ENCODE results near the gene SCARF1. TPM values are rescaled to one million over a fixed set of nuclear protein-coding genes. Genes with fewer than 3 reads are reported as not detected.

Gene SCARF1
- total RNA-seq, 3 donors from 2014 or later (not counting 1 experiment from before 2014, with no cell fraction given): 0.59 to 3.1 (median 1.0) TPM

GRCh38 chr17:1625053-1625452 is 20.5 kb downstream of the SCARF1 start:
- Histone ChIP-seq H3K27me3 (ENCODE audit: control insufficient read depth, insufficient read depth, low read length) (no peaks in the 10 kb centered on the region), H3K9me3 (ENCODE audit: control insufficient read depth, insufficient read depth, low read length) (no peaks in the 10 kb centered on the region), H3K36me3 (ENCODE audit: control insufficient read depth, insufficient read depth, low read length) (peaks cover 2% of the 10 kb centered on the region), H3K4me3 (ENCODE audit: low read length) (no peak overlapping the region), H3K4me1 (ENCODE audit: control insufficient read depth, insufficient read depth, low read length) (peaks cover 31% of the 10 kb centered on the region), H3K27ac (ENCODE audit: low read length) (no peak overlapping the region)
- Mint-ChIP-seq H3K4me3 (no peak overlapping the region), H3K9me3 (no peaks in the 10 kb centered on the region), H3K27ac (no peak overlapping the region), H3K27me3 (ENCODE audit: low read depth in 2 of 2) (peaks cover under 1 to 20% of the 10 kb centered on the region in 2 donors), H3K36me3 (no peaks in the 10 kb centered on the region), H3K4me1 (peaks cover 11 to 25% of the 10 kb centered on the region in 2 donors)
- DNase-seq (no peak), ATAC-seq (no peak)
- no peak for TF ChIP-seq CTCF (IDR thresholded peaks at IDR 0.05)
- WGBS (ENCODE audit: insufficient coverage): 65% methylated on average over 14 of the region's 14 CpGs
- intact Hi-C loops (cut with micrococcal nuclease): loop anchor here (5.0 kb wide), 1 partner anchor 108 kb away; the partner anchor contains the start of gene INPP5K

DNA sequence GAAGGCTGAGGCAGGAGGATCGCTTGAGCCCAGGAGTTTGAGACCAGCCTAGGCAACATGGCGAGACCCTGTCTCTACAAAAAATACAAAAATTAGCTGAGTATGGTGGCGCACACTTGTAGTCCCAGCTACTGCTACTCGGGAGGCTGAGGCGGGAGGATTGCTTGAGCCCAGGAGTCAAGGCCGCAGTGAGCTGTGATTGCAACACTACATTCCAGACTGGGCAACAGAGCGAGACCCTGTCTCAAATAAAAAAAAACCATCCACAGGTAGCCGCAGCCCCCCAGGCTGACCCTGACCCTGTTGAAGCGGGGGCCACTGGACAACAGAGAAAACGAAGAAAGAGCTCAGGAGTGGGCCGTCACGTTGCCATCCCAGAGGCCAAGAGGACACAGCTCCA is 20.9 kb downstream of the SCARF1 start:
- Mint-ChIP-seq H3K27ac (no peak overlapping the region), H3K4me3 (no peak overlapping the region), H3K4me1 (peaks cover 10 to 21% of the 10 kb centered on the region in 2 donors), H3K9me3 (no peaks in the 10 kb centered on the region), H3K36me3 (no peaks in the 10 kb centered on the region), H3K27me3 (ENCODE audit: low read depth in 2 of 2) (peaks cover 0 to 20% of the 10 kb centered on the region in 2 donors)
- Histone ChIP-seq H3K4me1 (ENCODE audit: control insufficient read depth, insufficient read depth, low read length) (peaks cover 27% of the 10 kb centered on the region), H3K4me3 (ENCODE audit: low read length) (no peak overlapping the region), H3K27me3 (ENCODE audit: control insufficient read depth, insufficient read depth, low read length) (no peaks in the 10 kb centered on the region), H3K36me3 (ENCODE audit: control insufficient read depth, insufficient read depth, low read length) (peaks cover 2% of the 10 kb centered on the region), H3K9me3 (ENCODE audit: control insufficient read depth, insufficient read depth, low read length) (no peaks in the 10 kb centered on the region), H3K27ac (ENCODE audit: low read length) (no peak overlapping the region)
- ATAC-seq (no peak), DNase-seq (no peak)
- intact Hi-C loops (cut with micrococcal nuclease): loop anchor here (5.0 kb wide), 1 partner anchor 107 kb away; the partner anchor contains the start of gene INPP5K
- WGBS (ENCODE audit: insufficient coverage): 87% methylated on average over 12 of the region's 12 CpGs
- TF ChIP-seq CTCF (IDR thresholded peaks at IDR 0.05): no peak

GRCh38 chr17:1623057-1623630 is 22.4 kb downstream of the SCARF1 start:
- Histone ChIP-seq H3K4me3 (ENCODE audit: low read length) (no peak overlapping the region), H3K27ac (ENCODE audit: low read length) (no peak overlapping the region), H3K9me3 (ENCODE audit: control insufficient read depth, insufficient read depth, low read length) (no peaks in the 10 kb centered on the region), H3K36me3 (ENCODE audit: control insufficient read depth, insufficient read depth, low read length) (peaks cover 2% of the 10 kb centered on the region), H3K27me3 (ENCODE audit: control insufficient read depth, insufficient read depth, low read length) (no peaks in the 10 kb centered on the region), H3K4me1 (ENCODE audit: control insufficient read depth, insufficient read depth, low read length) (peaks cover 21% of the 10 kb centered on the region)
- Mint-ChIP-seq H3K36me3 (no peaks in the 10 kb centered on the region), H3K27ac (no peak overlapping the region), H3K4me3 (no peak overlapping the region), H3K4me1 (peaks cover 5 to 9% of the 10 kb centered on the region in 2 donors), H3K27me3 (ENCODE audit: low read depth in 2 of 2) (peaks cover 0 to 20% of the 10 kb centered on the region in 2 donors), H3K9me3 (no peaks in the 10 kb centered on the region)
- no peak for TF ChIP-seq CTCF (IDR thresholded peaks at IDR 0.05)
- intact Hi-C loops (cut with micrococcal nuclease): no loop called here
- 91% methylated on average over 14 of the region's 14 CpGs for WGBS (ENCODE audit: insufficient coverage)
- no peak for DNase-seq
- no peak for ATAC-seq

Measured in natural killer cell (primary cell).